Endothelial cell (in vitro differentiated cells): ENCODE measurements around the gene IPO4. TPM values are rescaled to one million over a fixed set of nuclear protein-coding genes. Genes with fewer than 3 reads are reported as not detected.
A peak's percentile ranks its signal among the peaks of the same experiment; 100 is the strongest.

Experiments used
- DNase-seq: peaks from one replicate; pipeline ENCODE4 v3.0.0; 2021; ENCODE audit warnings: low spot score
- H3K27ac Mint-ChIP-seq: one replicate; pipeline ENCODE4 v1.8.0; 2021; ENCODE audit warnings: mixed read lengths, inconsistent platforms; ENCODE audit not compliant: unreplicated experiment
- H3K27me3 Mint-ChIP-seq: one replicate; pipeline ENCODE4 v1.8.0; 2021; ENCODE audit warnings: mild to moderate bottlenecking, moderate library complexity, mixed read lengths, inconsistent platforms; ENCODE audit not compliant: unreplicated experiment
- H3K36me3 Mint-ChIP-seq: one replicate; pipeline ENCODE4 v1.8.0; 2021; ENCODE audit warnings: mild to moderate bottlenecking, low read depth, mixed read lengths, inconsistent platforms; ENCODE audit not compliant: unreplicated experiment
- H3K4me1 Mint-ChIP-seq: one replicate; pipeline ENCODE4 v1.8.0; 2021; ENCODE audit warnings: mild to moderate bottlenecking, mixed read lengths, inconsistent platforms; ENCODE audit not compliant: unreplicated experiment
- H3K4me3 Mint-ChIP-seq: one replicate; pipeline ENCODE4 v1.8.0; 2021; ENCODE audit warnings: mild to moderate bottlenecking, mixed read lengths, inconsistent platforms; ENCODE audit not compliant: unreplicated experiment
- H3K9me3 Mint-ChIP-seq: one replicate; pipeline ENCODE4 v1.8.0; 2021; ENCODE audit warnings: mixed read lengths, inconsistent platforms; ENCODE audit not compliant: unreplicated experiment
- CTCF ChIP-seq: fragments of 200-600 bp; sonication (generic); IDR thresholded peaks from one replicate; pipeline ENCODE4 v1.5.0; 2021; ENCODE audit warnings: antibody characterized with exemption; ENCODE audit not compliant: unreplicated experiment
- long read RNA-seq: library from polyadenylated mRNA; unstranded; transcript quantifications from one replicate; pipeline ENCODE4 v2.0.0, GENCODE V29; 2020; ENCODE audit not compliant: unreplicated experiment
- total RNA-seq: library from RNA; stranded (reverse); fragmentation: NEBNext Ultra II Directional; extraction: Animal tissue kit (Norgen Biotek cat#: 25700); gene quantifications from one replicate; pipeline ENCODE4 v1.2.1, GENCODE V29; 2021; ENCODE audit not compliant: unreplicated experiment

Gene IPO4
- total RNA-seq: 29.0 TPM
- long read RNA-seq, partial matches to known transcripts: 1 of 7 reads
- long read RNA-seq, other reads (novel, unspliced or antisense): 2 of 7 reads

DNA sequence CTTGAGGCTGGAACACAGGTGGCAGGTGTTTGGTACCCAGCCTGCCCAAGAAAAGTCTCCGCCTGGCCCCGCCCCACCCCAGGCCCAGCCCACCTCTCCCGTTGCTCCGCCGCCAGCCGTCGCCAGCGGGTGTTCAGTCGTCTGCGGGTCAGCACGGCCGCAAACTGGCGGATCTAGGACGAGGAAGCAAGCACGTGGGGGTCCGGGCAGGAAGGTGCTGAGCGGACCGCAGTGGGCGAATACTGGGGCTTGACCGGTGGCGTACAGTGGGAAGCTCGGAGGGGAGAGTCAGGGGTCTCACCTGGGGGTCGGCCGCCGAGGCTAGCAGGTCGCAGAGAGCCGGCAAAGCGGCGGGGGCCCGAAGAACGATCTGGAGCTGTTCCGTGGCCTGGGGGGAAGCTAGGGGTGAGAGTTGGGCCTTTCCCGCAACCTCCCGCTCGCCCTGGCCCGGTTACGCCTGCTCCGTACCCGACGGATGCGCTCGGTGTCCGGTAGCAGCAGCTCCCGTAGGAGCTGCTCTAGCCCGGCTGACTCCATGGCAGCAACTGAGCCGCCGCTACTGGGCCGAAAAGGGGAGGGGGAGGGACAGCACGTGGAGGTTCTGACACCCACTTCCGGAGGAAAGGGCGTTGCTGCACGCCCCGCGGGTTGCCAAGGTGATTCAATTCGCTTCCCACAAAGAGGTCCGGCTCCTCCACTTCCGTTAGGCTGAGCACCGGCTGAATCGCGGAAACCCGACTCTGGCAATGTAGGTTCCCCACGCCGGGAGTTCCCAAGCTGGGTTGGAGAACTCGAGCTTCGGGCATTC is at the start of gene IPO4:
TSS of gene IPO4 (minus strand) at position 566 of the 808 bp plus-strand sequence. CDS start at position 537, 29 bp downstream.
- no peak for TF ChIP-seq CTCF
- Mint-ChIP-seq H3K9me3 (no peaks in the 10 kb centered on the region), H3K27ac (peak within 1 kb of the TSS; percentile 79), H3K27me3 (peaks cover 24% of the 10 kb centered on the region), H3K4me3 (peak within 1 kb of the TSS; percentile 90), H3K36me3 (peaks cover 34% of the 10 kb centered on the region), H3K4me1 (peaks cover 11% of the 10 kb centered on the region)
- DNase-seq: peak; percentile 88

DNA sequence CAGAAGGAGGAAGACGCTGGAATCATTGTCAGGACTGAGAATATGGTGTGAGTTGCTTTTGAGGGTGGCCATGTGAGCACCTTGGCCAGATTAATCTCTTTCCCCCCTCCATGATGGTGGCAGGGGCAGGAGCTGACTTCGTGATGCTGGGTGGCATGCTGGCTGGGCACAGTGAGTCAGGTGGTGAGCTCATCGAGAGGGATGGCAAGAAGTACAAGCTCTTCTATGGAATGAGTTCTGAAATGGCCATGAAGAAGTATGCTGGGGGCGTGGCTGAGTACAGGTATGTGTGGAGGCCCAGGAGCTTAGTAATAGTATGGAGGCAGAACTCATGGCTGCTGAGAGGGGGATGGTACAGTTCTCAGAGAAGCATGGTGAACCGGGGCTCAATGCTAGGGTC is 49.5 kb upstream of the IPO4 start:
- peak overlapping the region; percentile 58 for H3K4me3 Mint-ChIP-seq
- H3K27ac Mint-ChIP-seq: no peak overlapping the region
- H3K9me3 Mint-ChIP-seq: no peaks in the 10 kb centered on the region
- peaks cover 6% of the 10 kb centered on the region for H3K27me3 Mint-ChIP-seq
- DNase-seq: no peak
- H3K4me1 Mint-ChIP-seq: peaks cover 12% of the 10 kb centered on the region
- TF ChIP-seq CTCF: no peak
- peaks cover 42% of the 10 kb centered on the region for H3K36me3 Mint-ChIP-seq

DNA sequence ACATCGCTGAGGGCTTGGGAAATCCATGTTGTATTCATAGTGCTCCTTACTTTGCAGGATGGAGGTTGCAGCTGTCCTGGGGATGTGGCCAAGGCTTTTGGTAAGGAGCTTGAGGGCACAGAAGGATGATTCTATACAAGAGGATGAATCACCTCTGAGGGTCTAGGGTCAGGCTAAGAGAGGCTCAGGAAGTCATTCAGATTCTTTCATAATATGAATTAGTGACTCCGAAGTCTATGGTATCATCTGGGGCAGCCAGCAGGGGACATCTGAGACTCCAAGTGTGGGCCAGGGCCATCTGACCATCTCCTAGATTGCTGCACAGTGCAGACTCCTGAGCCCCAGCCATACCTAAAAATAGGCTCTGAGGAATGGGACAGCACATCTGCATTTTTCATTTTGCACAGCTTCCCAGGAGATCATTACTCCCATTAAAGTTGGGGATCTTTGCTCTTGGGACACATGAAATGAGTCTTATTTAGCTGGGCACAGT is 48.9 kb upstream of the IPO4 start:
- Mint-ChIP-seq H3K4me1 (peaks cover 12% of the 10 kb centered on the region), H3K27me3 (peaks cover 6% of the 10 kb centered on the region), H3K27ac (no peak overlapping the region), H3K36me3 (peaks cover 42% of the 10 kb centered on the region), H3K4me3 (peak overlapping the region; percentile 58), H3K9me3 (no peaks in the 10 kb centered on the region)
- no peak for TF ChIP-seq CTCF
- no peak for DNase-seq

DNA sequence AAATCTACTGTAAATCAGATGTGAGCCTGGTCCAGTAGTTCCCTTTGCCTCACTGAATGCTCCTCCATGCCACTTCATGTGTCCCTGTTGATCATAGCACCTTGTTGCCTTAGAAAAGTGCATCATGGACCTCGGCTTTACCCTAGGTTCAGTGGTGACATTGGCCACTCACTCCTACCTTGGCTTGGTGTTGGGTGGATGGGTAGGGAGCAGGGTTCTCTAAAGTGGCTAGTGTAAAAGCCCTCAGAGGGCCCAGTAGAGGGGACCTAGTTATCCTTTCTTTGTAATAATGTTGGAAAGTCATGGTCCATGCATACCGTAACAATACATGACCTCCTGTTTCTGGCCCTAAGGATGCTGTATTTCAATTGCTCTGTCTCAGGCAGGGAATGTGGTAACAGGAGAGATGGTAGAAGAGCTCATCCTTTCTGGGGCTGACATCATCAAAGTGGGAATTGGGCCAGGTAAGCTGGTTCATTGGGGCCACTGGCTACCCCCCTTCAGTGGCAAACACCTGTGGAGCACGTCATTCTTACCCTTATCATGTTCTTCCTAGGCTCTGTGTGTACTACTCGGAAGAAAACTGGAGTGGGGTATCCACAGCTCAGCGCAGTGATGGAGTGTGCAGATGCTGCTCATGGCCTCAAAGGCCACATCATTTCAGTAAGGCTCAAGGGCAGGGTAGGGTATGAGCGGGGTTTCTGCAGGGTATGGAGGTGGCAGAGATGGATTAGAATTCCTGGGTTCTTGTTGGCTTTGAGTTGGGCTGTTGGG is 48.3 kb upstream of the IPO4 start:
- Mint-ChIP-seq H3K4me1 (peaks cover 12% of the 10 kb centered on the region), H3K27ac (no peak overlapping the region), H3K36me3 (peaks cover 42% of the 10 kb centered on the region), H3K9me3 (no peaks in the 10 kb centered on the region), H3K27me3 (peaks cover 6% of the 10 kb centered on the region), H3K4me3 (peak overlapping the region; percentile 26)
- TF ChIP-seq CTCF: no peak
- DNase-seq: no peak
